Panc1 (cell line): Measurements from ENCODE around the gene BEND3.

Experiments
- CTCF ChIP-seq: fragments of 450-650 bp; IDR thresholded peaks from 2 replicates; pipeline ENCODE4 v1.5.1; 2017; ENCODE audit warnings: mild to moderate bottlenecking
- REST ChIP-seq, 2 experiments: IDR thresholded peaks; 2 replicates each; pipeline ENCODE4 v1.6.1; 2011 to 2012; ENCODE audit warnings: low read depth in 2 of 2, control low read depth in 1 of 2, low read length in 1 of 2, mild to moderate bottlenecking in 1 of 2, moderate library complexity in 1 of 2; ENCODE audit not compliant: insufficient read depth in 1 of 2
- SIN3A ChIP-seq: IDR thresholded peaks from 2 replicates; pipeline ENCODE4 v1.6.1; 2012; ENCODE audit warnings: low read depth, mild to moderate bottlenecking, low read length, moderate library complexity, borderline replicate concordance; ENCODE audit not compliant: insufficient read depth

GRCh38 chr6:107144014-107144413 is 28.7 kb upstream of the BEND3 start:
- TF ChIP-seq CTCF (no peak), SIN3A (no peak), REST (IDR thresholded peaks at IDR 0.05; ENCODE audit: insufficient read depth in 1 of 2, low read depth in 2 of 2, low read length in 1 of 2) (no peak)
